ENCODE data around the gene BARHL1.

Gene BARHL1

GRCh38 chr9:132582276-132582785, at the start of gene BARHL1:
Gene BARHL1 (plus strand): TSS chr9:132582606. CDS start chr9:132582798, 192 bp downstream.
- no peak for DNase-seq

- DNase-seq = no peak
Observed at GRCh38 chr9:132534832-132535231, 47.6 kb upstream of the BARHL1 start.

GRCh38 chr9:132536124-132536523, 46.3 kb upstream of the BARHL1 start:
- no peak for DNase-seq

GRCh38 chr9:132537352-132537751, 45.1 kb upstream of the BARHL1 start:
- no peak for DNase-seq

GRCh38 chr9:132538071-132538470, 44.3 kb upstream of the BARHL1 start:
- DNase-seq = no peak

GRCh38 chr9:132539096-132539495, 43.3 kb upstream of the BARHL1 start:
- DNase-seq = no peak

GRCh38 chr9:132541051-132541450, 41.4 kb upstream of the BARHL1 start:
- DNase-seq = no peak

- no peak for DNase-seq
Observed at GRCh38 chr9:132541870-132542830, 40.3 kb upstream of the BARHL1 start.

- DNase-seq = no peak
Observed at GRCh38 chr9:132543251-132543650, 39.2 kb upstream of the BARHL1 start.

GRCh38 chr9:132543960-132544359, 38.4 kb upstream of the BARHL1 start:
- DNase-seq = no peak

- no peak for DNase-seq
Observed at GRCh38 chr9:132545578-132545977, 36.8 kb upstream of the BARHL1 start.

- DNase-seq = peak; percentile 54
Observed at GRCh38 chr9:132546148-132547051, 36.0 kb upstream of the BARHL1 start.

GRCh38 chr9:132547052-132547431, 35.4 kb upstream of the BARHL1 start:
- no peak for DNase-seq

GRCh38 chr9:132547436-132547835, 35.0 kb upstream of the BARHL1 start:
- DNase-seq = no peak

- no peak for DNase-seq
Observed at GRCh38 chr9:132547976-132548730, 34.3 kb upstream of the BARHL1 start.

GRCh38 chr9:132548751-132549640, 33.4 kb upstream of the BARHL1 start:
- DNase-seq = no peak

GRCh38 chr9:132551556-132551955, 30.9 kb upstream of the BARHL1 start:
- DNase-seq = no peak

GRCh38 chr9:132552041-132552440, 30.4 kb upstream of the BARHL1 start:
- DNase-seq = no peak

GRCh38 chr9:132554755-132555154, 27.7 kb upstream of the BARHL1 start:
- DNase-seq = no peak

GRCh38 chr9:132555528-132555927, 26.9 kb upstream of the BARHL1 start:
- no peak for DNase-seq

GRCh38 chr9:132556235-132556634, 26.2 kb upstream of the BARHL1 start:
- DNase-seq = no peak

GRCh38 chr9:132556714-132557113, 25.7 kb upstream of the BARHL1 start:
- DNase-seq = no peak
